ENCODE measurements around the gene AMOTL2. TPM values are rescaled to one million over a fixed set of nuclear protein-coding genes. Genes with fewer than 3 reads are reported as not detected.

Gene AMOTL2
- total and polyA plus RNA-seq, 2 donors = 3.6 to 7.3 TPM

GRCh38 chr3:134340362-134340981, 33.8 kb downstream of the AMOTL2 start:
- H3K27ac ChIP-seq (ENCODE audit: low read depth in 1 of 2, low read length in 1 of 2) = no peak overlapping the region
- H3K9me3 ChIP-seq (ENCODE audit: control insufficient read depth in 2 of 2, insufficient read depth in 1 of 2, low read length in 1 of 2) = no peaks in the 10 kb centered on the region
- H3K27me3 ChIP-seq (ENCODE audit: control insufficient read depth in 2 of 2, insufficient read depth in 1 of 2, low read length in 1 of 2) = no peaks in the 10 kb centered on the region
- 93% methylated on average over 1 of the region's 1 CpG for WGBS
- H3K36me3 ChIP-seq (ENCODE audit: control insufficient read depth in 2 of 2, insufficient read depth in 2 of 2, low read length in 1 of 2) = no peaks in the 10 kb centered on the region
- DNase-seq (ENCODE audit: low read depth in 6 of 9, low spot score in 9 of 9) = no peak
- H3K4me1 ChIP-seq (ENCODE audit: control insufficient read depth in 2 of 2, insufficient read depth in 2 of 2, low read length in 2 of 2) = no peaks in the 10 kb centered on the region
- no peak overlapping the region for H3K4me3 ChIP-seq (ENCODE audit: low read length in 2 of 2)

- Histone ChIP-seq H3K27me3 (ENCODE audit: control insufficient read depth in 2 of 2, insufficient read depth in 1 of 2, low read length in 1 of 2) (no peaks in the 10 kb centered on the region), H3K4me3 (ENCODE audit: low read length in 2 of 2) (no peak overlapping the region), H3K36me3 (ENCODE audit: control insufficient read depth in 2 of 2, insufficient read depth in 2 of 2, low read length in 1 of 2) (no peaks in the 10 kb centered on the region), H3K27ac (ENCODE audit: low read depth in 1 of 2, low read length in 1 of 2) (no peak overlapping the region), H3K4me1 (ENCODE audit: control insufficient read depth in 2 of 2, insufficient read depth in 2 of 2, low read length in 2 of 2) (no peaks in the 10 kb centered on the region), H3K9me3 (ENCODE audit: control insufficient read depth in 2 of 2, insufficient read depth in 1 of 2, low read length in 1 of 2) (no peaks in the 10 kb centered on the region)
- DNase-seq (ENCODE audit: low read depth in 6 of 9, low spot score in 9 of 9) = no peak
- 93% methylated on average over 5 of the region's 5 CpGs for WGBS
Measured at GRCh38 chr3:134339913-134340312, 34.3 kb downstream of the AMOTL2 start.

GRCh38 chr3:134339331-134339730, 34.9 kb downstream of the AMOTL2 start:
- H3K4me1 ChIP-seq (ENCODE audit: control insufficient read depth in 2 of 2, insufficient read depth in 2 of 2, low read length in 2 of 2) = no peaks in the 10 kb centered on the region
- no peaks in the 10 kb centered on the region for H3K9me3 ChIP-seq (ENCODE audit: control insufficient read depth in 2 of 2, insufficient read depth in 1 of 2, low read length in 1 of 2)
- DNase-seq (ENCODE audit: low read depth in 6 of 9, low spot score in 9 of 9) = no peak
- WGBS = 98% methylated on average over 9 of the region's 9 CpGs
- no peaks in the 10 kb centered on the region for H3K36me3 ChIP-seq (ENCODE audit: control insufficient read depth in 2 of 2, insufficient read depth in 2 of 2, low read length in 1 of 2)
- H3K27ac ChIP-seq (ENCODE audit: low read depth in 1 of 2, low read length in 1 of 2) = no peak overlapping the region
- no peaks in the 10 kb centered on the region for H3K27me3 ChIP-seq (ENCODE audit: control insufficient read depth in 2 of 2, insufficient read depth in 1 of 2, low read length in 1 of 2)
- H3K4me3 ChIP-seq (ENCODE audit: low read length in 2 of 2) = no peak overlapping the region

- Histone ChIP-seq H3K4me1 (ENCODE audit: control insufficient read depth in 2 of 2, insufficient read depth in 2 of 2, low read length in 2 of 2) (no peaks in the 10 kb centered on the region), H3K27ac (ENCODE audit: low read depth in 1 of 2, low read length in 1 of 2) (no peak overlapping the region), H3K36me3 (ENCODE audit: control insufficient read depth in 2 of 2, insufficient read depth in 2 of 2, low read length in 1 of 2) (no peaks in the 10 kb centered on the region), H3K9me3 (ENCODE audit: control insufficient read depth in 2 of 2, insufficient read depth in 1 of 2, low read length in 1 of 2) (no peaks in the 10 kb centered on the region), H3K27me3 (ENCODE audit: control insufficient read depth in 2 of 2, insufficient read depth in 1 of 2, low read length in 1 of 2) (peaks cover 0 to under 1% of the 10 kb centered on the region in 2 donors), H3K4me3 (ENCODE audit: low read length in 2 of 2) (no peak overlapping the region)
- DNase-seq (ENCODE audit: low read depth in 6 of 9, low spot score in 9 of 9) = no peak
- WGBS = 95% methylated on average over 5 of the region's 5 CpGs
Measured at GRCh38 chr3:134338516-134339261, 35.6 kb downstream of the AMOTL2 start.

- Histone ChIP-seq H3K9me3 (ENCODE audit: control insufficient read depth in 2 of 2, insufficient read depth in 1 of 2, low read length in 1 of 2) (no peaks in the 10 kb centered on the region), H3K36me3 (ENCODE audit: control insufficient read depth in 2 of 2, insufficient read depth in 2 of 2, low read length in 1 of 2) (no peaks in the 10 kb centered on the region), H3K4me1 (ENCODE audit: control insufficient read depth in 2 of 2, insufficient read depth in 2 of 2, low read length in 2 of 2) (no peaks in the 10 kb centered on the region), H3K27me3 (ENCODE audit: control insufficient read depth in 2 of 2, insufficient read depth in 1 of 2, low read length in 1 of 2) (peaks cover 0 to 2% of the 10 kb centered on the region in 2 donors), H3K27ac (ENCODE audit: low read depth in 1 of 2, low read length in 1 of 2) (no peak overlapping the region), H3K4me3 (ENCODE audit: low read length in 2 of 2) (no peak overlapping the region)
- 99% methylated on average over 2 of the region's 2 CpGs for WGBS
- DNase-seq (ENCODE audit: low read depth in 6 of 9, low spot score in 9 of 9) = no peak
Measured at GRCh38 chr3:134338201-134338512, 36.1 kb downstream of the AMOTL2 start.

- Histone ChIP-seq H3K9me3 (ENCODE audit: control insufficient read depth in 2 of 2, insufficient read depth in 1 of 2, low read length in 1 of 2) (no peaks in the 10 kb centered on the region), H3K27ac (ENCODE audit: low read depth in 1 of 2, low read length in 1 of 2) (no peak overlapping the region), H3K4me3 (ENCODE audit: low read length in 2 of 2) (no peak overlapping the region), H3K27me3 (ENCODE audit: control insufficient read depth in 2 of 2, insufficient read depth in 1 of 2, low read length in 1 of 2) (peaks cover 0 to 2% of the 10 kb centered on the region in 2 donors), H3K4me1 (ENCODE audit: control insufficient read depth in 2 of 2, insufficient read depth in 2 of 2, low read length in 2 of 2) (no peaks in the 10 kb centered on the region), H3K36me3 (ENCODE audit: control insufficient read depth in 2 of 2, insufficient read depth in 2 of 2, low read length in 1 of 2) (no peaks in the 10 kb centered on the region)
- DNase-seq (ENCODE audit: low read depth in 6 of 9, low spot score in 9 of 9) = no peak
- WGBS = 94% methylated on average over 3 of the region's 3 CpGs
Measured at GRCh38 chr3:134337511-134338200, 36.6 kb downstream of the AMOTL2 start.

- WGBS = 95% methylated on average over 8 of the region's 8 CpGs
- no peaks in the 10 kb centered on the region for H3K9me3 ChIP-seq (ENCODE audit: control insufficient read depth in 2 of 2, insufficient read depth in 1 of 2, low read length in 1 of 2)
- H3K4me1 ChIP-seq (ENCODE audit: control insufficient read depth in 2 of 2, insufficient read depth in 2 of 2, low read length in 2 of 2) = no peaks in the 10 kb centered on the region
- no peak for DNase-seq (ENCODE audit: low read depth in 6 of 9, low spot score in 9 of 9)
- H3K27me3 ChIP-seq (ENCODE audit: control insufficient read depth in 2 of 2, insufficient read depth in 1 of 2, low read length in 1 of 2) = peaks cover 0 to 2% of the 10 kb centered on the region in 2 donors
- H3K36me3 ChIP-seq (ENCODE audit: control insufficient read depth in 2 of 2, insufficient read depth in 2 of 2, low read length in 1 of 2) = no peaks in the 10 kb centered on the region
- no peak overlapping the region for H3K4me3 ChIP-seq (ENCODE audit: low read length in 2 of 2)
- no peak overlapping the region for H3K27ac ChIP-seq (ENCODE audit: low read depth in 1 of 2, low read length in 1 of 2)
Measured at GRCh38 chr3:134337071-134337482, 37.2 kb downstream of the AMOTL2 start.

GRCh38 chr3:134336587-134336986, 37.7 kb downstream of the AMOTL2 start:
- no peak overlapping the region for H3K27ac ChIP-seq (ENCODE audit: low read depth in 1 of 2, low read length in 1 of 2)
- peaks cover 0 to 2% of the 10 kb centered on the region in 2 donors for H3K27me3 ChIP-seq (ENCODE audit: control insufficient read depth in 2 of 2, insufficient read depth in 1 of 2, low read length in 1 of 2)
- H3K9me3 ChIP-seq (ENCODE audit: control insufficient read depth in 2 of 2, insufficient read depth in 1 of 2, low read length in 1 of 2) = no peaks in the 10 kb centered on the region
- H3K4me1 ChIP-seq (ENCODE audit: control insufficient read depth in 2 of 2, insufficient read depth in 2 of 2, low read length in 2 of 2) = no peaks in the 10 kb centered on the region
- DNase-seq (ENCODE audit: low read depth in 6 of 9, low spot score in 9 of 9) = no peak
- H3K36me3 ChIP-seq (ENCODE audit: control insufficient read depth in 2 of 2, insufficient read depth in 2 of 2, low read length in 1 of 2) = no peaks in the 10 kb centered on the region
- 92% methylated on average over 6 of the region's 6 CpGs for WGBS
- H3K4me3 ChIP-seq (ENCODE audit: low read length in 2 of 2) = no peak overlapping the region

- no peak for DNase-seq (ENCODE audit: low read depth in 6 of 9, low spot score in 9 of 9)
- no peaks in the 10 kb centered on the region for H3K9me3 ChIP-seq (ENCODE audit: control insufficient read depth in 2 of 2, insufficient read depth in 1 of 2, low read length in 1 of 2)
- no peak overlapping the region for H3K27ac ChIP-seq (ENCODE audit: low read depth in 1 of 2, low read length in 1 of 2)
- H3K27me3 ChIP-seq (ENCODE audit: control insufficient read depth in 2 of 2, insufficient read depth in 1 of 2, low read length in 1 of 2) = peaks cover 0 to 2% of the 10 kb centered on the region in 2 donors
- no peak overlapping the region for H3K4me3 ChIP-seq (ENCODE audit: low read length in 2 of 2)
- WGBS = 68% methylated on average over 2 of the region's 2 CpGs
- no peaks in the 10 kb centered on the region for H3K4me1 ChIP-seq (ENCODE audit: control insufficient read depth in 2 of 2, insufficient read depth in 2 of 2, low read length in 2 of 2)
- H3K36me3 ChIP-seq (ENCODE audit: control insufficient read depth in 2 of 2, insufficient read depth in 2 of 2, low read length in 1 of 2) = no peaks in the 10 kb centered on the region
Measured at GRCh38 chr3:134334901-134335280, 39.4 kb downstream of the AMOTL2 start.

All from thymus (tissue), 11 donors.